Bronchial epithelial cell (primary cell): ENCODE data around the gene CHRD. TPM values are rescaled to one million over a fixed set of nuclear protein-coding genes. Genes with fewer than 3 reads are reported as not detected.

ENCODE experiments used
- DNase-seq: peaks from one replicate; pipeline ENCODE4 v3.0.0-alpha.2; 2010; ENCODE audit warnings: low read depth
- FAIRE-seq: peaks from 2 replicates; lab custom pipeline; 2011; peaks lifted over from hg19 to GRCh38; lab: Jason Lieb, UNC
- H3K27me3 ChIP-seq: 2 replicates; pipeline ENCODE4 v1.5.1; 2011; ENCODE audit warnings: low read length; ENCODE audit not compliant: control insufficient read depth, insufficient read depth
- H3K36me3 ChIP-seq: 2 replicates; pipeline ENCODE4 v1.5.1; 2011; ENCODE audit warnings: low read length; ENCODE audit not compliant: control insufficient read depth, insufficient read depth
- H3K4me3 ChIP-seq: 2 replicates; pipeline ENCODE4 v1.5.1; 2011; ENCODE audit warnings: mild to moderate bottlenecking, low read depth, low read length, control low read depth
- total RNA-seq: library from RNA; depleted of rRNA; stranded (reverse); fragments of >200 nt; gene quantifications from 2 replicates; pipeline ENCODE4 v1.2.1, GENCODE V29; 2014
- TF ChIP-seq, protein P1 (sequence below): IDR thresholded peaks from 2 replicates; pipeline ENCODE4 v1.5.1; 2011; ENCODE audit warnings: mild to moderate bottlenecking, moderate library complexity, low read length, control low read depth, inconsistent platforms; ENCODE audit not compliant: insufficient read depth, severe bottlenecking

Gene CHRD
- total RNA-seq, 1 donor from 2014 or later: not detected

DNA sequence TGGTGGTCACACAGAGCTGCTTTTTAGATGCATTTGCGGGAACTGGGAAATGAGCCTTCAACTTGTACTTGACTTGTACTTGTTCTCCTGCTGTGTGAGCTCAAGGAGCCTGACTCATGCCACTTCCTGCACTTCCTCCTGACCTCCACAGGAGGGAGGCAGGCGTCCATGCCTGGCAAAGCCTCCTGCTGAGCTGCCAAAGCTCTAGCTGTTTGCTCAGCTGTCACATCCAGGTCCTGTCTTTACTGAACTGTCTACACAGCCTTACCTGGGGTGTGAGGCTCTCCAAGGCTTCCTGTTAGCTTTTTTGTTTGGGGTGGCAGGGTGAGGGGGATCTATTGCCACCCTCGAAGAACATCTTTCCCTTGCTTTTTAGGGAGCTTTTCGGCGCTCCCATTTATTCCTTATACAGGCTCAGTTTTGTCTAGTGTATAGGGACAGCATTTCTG lies 8.3 kb upstream of the CHRD start:
- peak; percentile 83 for DNase-seq
- H3K4me3 ChIP-seq: no peak overlapping the region
- TF ChIP-seq, protein P1, sequence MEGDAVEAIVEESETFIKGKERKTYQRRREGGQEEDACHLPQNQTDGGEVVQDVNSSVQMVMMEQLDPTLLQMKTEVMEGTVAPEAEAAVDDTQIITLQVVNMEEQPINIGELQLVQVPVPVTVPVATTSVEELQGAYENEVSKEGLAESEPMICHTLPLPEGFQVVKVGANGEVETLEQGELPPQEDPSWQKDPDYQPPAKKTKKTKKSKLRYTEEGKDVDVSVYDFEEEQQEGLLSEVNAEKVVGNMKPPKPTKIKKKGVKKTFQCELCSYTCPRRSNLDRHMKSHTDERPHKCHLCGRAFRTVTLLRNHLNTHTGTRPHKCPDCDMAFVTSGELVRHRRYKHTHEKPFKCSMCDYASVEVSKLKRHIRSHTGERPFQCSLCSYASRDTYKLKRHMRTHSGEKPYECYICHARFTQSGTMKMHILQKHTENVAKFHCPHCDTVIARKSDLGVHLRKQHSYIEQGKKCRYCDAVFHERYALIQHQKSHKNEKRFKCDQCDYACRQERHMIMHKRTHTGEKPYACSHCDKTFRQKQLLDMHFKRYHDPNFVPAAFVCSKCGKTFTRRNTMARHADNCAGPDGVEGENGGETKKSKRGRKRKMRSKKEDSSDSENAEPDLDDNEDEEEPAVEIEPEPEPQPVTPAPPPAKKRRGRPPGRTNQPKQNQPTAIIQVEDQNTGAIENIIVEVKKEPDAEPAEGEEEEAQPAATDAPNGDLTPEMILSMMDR: peak; percentile 98
- FAIRE-seq: no peak
- peaks cover 13% of the 10 kb centered on the region for H3K36me3 ChIP-seq
- H3K27me3 ChIP-seq: peaks cover 9% of the 10 kb centered on the region

DNA sequence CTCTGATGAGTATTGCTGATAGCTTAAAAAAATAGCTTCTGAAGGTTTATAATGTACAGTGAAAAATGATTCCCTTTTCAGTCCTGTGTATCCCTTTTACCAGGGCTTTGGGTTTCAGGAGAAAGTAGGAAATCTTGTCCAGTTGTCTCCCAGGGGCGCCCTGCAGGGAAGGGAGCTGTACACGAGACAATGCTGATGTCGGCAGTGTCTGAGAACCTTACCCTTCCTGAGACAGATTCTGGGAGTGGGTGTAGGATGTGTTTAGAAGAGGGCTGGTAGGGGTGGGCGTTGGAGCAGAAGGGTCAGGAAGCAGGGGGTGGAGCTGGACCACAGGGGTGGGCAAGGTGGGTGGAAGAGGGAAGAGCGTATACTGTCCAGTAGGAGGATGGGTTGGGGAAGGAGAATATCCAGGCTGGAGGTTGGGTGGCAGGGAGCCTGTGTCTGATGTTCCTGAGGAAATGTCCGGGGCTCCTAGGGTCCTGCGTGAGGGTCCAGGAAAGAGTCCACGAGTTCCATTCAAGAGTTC lies 7.5 kb upstream of the CHRD start:
- TF ChIP-seq, protein P1: no peak
- DNase-seq (no peak), FAIRE-seq (no peak)
- Histone ChIP-seq H3K36me3 (peaks cover 10% of the 10 kb centered on the region), H3K4me3 (no peak overlapping the region), H3K27me3 (peaks cover 9% of the 10 kb centered on the region)

DNA sequence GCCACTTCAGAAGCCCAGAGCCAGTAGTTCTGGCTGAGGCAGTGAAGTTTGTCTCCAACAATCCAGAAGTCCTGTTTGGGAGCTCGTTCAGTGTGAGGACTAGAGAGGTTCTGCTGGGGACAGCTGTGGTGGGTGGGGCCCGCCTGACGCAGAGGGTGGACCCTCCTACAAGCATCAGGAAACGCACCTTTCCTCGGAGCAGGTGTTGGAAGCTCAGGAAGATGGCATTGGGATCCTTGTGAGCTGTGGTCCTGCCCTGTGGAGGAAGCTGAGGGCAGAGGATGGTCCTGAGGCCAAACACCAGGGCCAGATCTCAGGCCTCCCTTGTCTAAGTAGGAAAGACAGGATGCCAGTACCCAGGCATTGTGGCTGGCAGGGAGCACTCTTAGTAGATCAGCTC lies 6.9 kb upstream of the CHRD start:
- FAIRE-seq (no peak), DNase-seq (no peak)
- TF ChIP-seq, protein P1: no peak
- Histone ChIP-seq H3K36me3 (peaks cover 7% of the 10 kb centered on the region), H3K4me3 (no peak overlapping the region), H3K27me3 (peaks cover 11% of the 10 kb centered on the region)

DNA sequence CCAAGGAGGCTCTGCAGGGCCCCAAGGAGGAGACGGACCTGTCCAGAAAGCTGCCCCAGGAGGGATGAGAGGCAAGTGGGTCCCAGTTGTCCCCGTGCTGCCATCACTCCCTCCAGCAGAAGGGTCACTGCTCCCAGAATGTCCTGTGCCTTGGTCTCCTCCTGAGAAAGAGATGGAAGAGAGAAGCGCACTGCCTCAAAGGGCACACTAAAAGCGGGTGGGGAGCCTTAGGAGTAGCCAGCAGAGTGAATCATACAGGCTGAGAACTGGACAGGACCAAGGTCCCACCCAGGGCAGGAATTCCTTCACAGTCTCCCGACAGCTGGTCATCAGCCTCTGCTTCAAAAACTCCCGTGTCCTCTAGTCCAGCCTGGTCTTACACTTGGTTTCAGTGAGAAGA lies 6.4 kb upstream of the CHRD start:
- Histone ChIP-seq H3K4me3 (no peak overlapping the region), H3K36me3 (peaks cover 3% of the 10 kb centered on the region), H3K27me3 (peaks cover 15% of the 10 kb centered on the region)
- TF ChIP-seq, protein P1: no peak
- DNase-seq (no peak), FAIRE-seq (no peak)

DNA sequence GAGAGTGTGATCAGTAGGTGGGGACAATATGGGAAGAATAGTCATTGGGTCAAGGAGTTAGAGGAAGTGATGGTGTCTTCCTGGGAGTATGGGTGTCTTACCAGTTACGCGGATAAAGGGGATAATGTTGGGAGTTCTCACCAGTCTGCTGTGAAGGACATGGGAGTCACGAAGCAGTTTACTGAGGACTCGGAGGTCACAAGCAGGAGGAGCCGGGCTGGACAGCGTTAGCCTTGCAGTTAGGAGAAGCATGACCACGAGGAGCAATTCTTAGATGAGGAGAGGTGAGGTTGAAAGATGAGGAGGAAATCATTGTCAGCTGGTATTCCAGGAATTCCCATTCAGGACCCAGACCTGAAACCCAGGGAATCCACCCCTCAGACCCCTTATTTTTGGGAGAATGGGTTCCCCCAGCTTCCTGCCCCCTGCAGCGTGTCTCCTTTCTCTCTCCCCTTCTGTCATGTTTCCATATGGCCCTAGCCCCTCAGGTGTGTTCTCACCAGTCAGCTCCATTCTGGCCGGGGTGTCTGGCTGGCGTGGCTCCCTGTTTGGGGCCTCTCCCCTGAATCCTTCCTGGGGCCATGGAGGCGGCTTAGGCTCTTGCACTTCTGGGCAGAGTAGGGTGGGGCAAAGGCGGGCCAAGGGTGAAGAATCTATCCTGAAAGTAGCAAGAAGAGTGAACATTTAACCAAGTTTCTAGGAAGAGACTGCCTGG lies 4.0 kb upstream of the CHRD start:
- H3K36me3 ChIP-seq: no peaks in the 10 kb centered on the region
- H3K27me3 ChIP-seq: peaks cover 29% of the 10 kb centered on the region

More for the DNA sequence above, 4.0 kb upstream of the CHRD start:
- DNase-seq (no peak), FAIRE-seq (no peak)
- no peak overlapping the region for H3K4me3 ChIP-seq
- TF ChIP-seq, protein P1: no peak
